GM19438 (cell line): ENCODE data around the gene ZNF507.
"Not testable (repeated sequence)": the region's sequence is repeated elsewhere in the genome, so short reads cannot be mapped to it uniquely, and the experiment has no call there.

Experiments
- ATAC-seq: cut with Tn5 transposase; IDR thresholded peaks from one replicate; pipeline ENCODE4 v1.9.1; 2021; ENCODE audit warnings: low read depth; ENCODE audit not compliant: unreplicated experiment

The ZNF507 gene

GRCh38 chr19:32367063-32367462 is 21.7 kb downstream of the ZNF507 start:
- no peak for ATAC-seq

GRCh38 chr19:32367948-32368536 is 22.6 kb downstream of the ZNF507 start:
- no peak for ATAC-seq

- no peak for ATAC-seq
Measured at GRCh38 chr19:32368787-32369186, 23.4 kb downstream of the ZNF507 start.

- no peak for ATAC-seq
Measured at GRCh38 chr19:32372726-32373517, 27.5 kb downstream of the ZNF507 start.

- ATAC-seq = no peak
Measured at GRCh38 chr19:32373585-32374295, 28.3 kb downstream of the ZNF507 start.

- ATAC-seq = not testable (repeated sequence)
Measured at GRCh38 chr19:32374362-32374761, 29.0 kb downstream of the ZNF507 start.

- ATAC-seq = not testable (repeated sequence)
Measured at GRCh38 chr19:32377088-32377487, 31.7 kb downstream of the ZNF507 start.

GRCh38 chr19:32380269-32380668 is 34.9 kb downstream of the ZNF507 start:
- ATAC-seq = no peak

GRCh38 chr19:32387701-32388392 is 42.4 kb downstream of the ZNF507 start:
- no peak for ATAC-seq

- ATAC-seq = no peak
Measured at GRCh38 chr19:32388393-32388855, 43.0 kb downstream of the ZNF507 start.

GRCh38 chr19:32392901-32393300 is 47.5 kb downstream of the ZNF507 start:
- ATAC-seq = no peak

GRCh38 chr19:32396046-32396652 is 50.7 kb downstream of the ZNF507 start:
- no peak for ATAC-seq

- no peak for ATAC-seq
Measured at GRCh38 chr19:32397671-32398101, 52.3 kb downstream of the ZNF507 start.

- no peak for ATAC-seq
Measured at GRCh38 chr19:32401992-32402391, 56.6 kb downstream of the ZNF507 start.

- no peak for ATAC-seq
Measured at GRCh38 chr19:32403291-32403995, 58.0 kb downstream of the ZNF507 start.

- ATAC-seq = no peak
Measured at GRCh38 chr19:32404213-32404932, 59.0 kb downstream of the ZNF507 start.

GRCh38 chr19:32404933-32405430 is 59.6 kb downstream of the ZNF507 start:
- peak; percentile 26 for ATAC-seq

GRCh38 chr19:32405431-32406160 is 60.2 kb downstream of the ZNF507 start, which contains the start of gene DPY19L3:
Gene DPY19L3, plus strand, starts transcription at chr19:32405770. Its CDS starts 2,484 bp downstream, at chr19:32408254.
- peak; percentile 93 for ATAC-seq
